Measurements from ENCODE around the gene ATP8B1.

ATP8B1 gene

DNA sequence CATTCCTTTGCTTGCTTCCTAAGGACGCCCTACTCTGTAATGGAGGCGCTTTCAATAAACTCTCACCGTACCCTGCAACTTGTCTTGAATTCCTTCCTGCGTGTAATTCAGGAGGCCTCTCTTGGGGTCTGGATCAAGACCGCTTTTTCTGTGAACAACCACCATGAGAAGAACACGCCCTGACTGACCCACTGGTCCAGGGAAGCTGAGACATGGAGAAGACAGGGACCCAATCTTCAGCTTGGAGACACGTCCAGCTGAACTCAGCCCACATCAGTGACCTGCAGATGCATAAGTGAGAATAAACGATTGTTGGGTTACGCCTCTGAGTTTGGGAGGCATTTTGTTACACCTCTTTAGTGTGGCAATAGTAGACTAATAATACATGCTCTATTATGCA, 173.7 kb downstream of the ATP8B1 start:
- Mint-ChIP-seq H3K4me1 (ENCODE audit: low read depth) (peaks cover 18% of the 10 kb centered on the region), H3K27ac (peak overlapping the region; percentile 96), H3K9me3 (no peaks in the 10 kb centered on the region), H3K4me3 (peak overlapping the region; percentile 90), H3K36me3 (ENCODE audit: low read depth) (peaks cover 18% of the 10 kb centered on the region), H3K27me3 (no peaks in the 10 kb centered on the region)
- intact Hi-C loops (cut with micrococcal nuclease) = loop anchor here (10.0 kb wide), 1 partner anchor 585 kb away; no protein-coding TSS in a partner anchor

DNA sequence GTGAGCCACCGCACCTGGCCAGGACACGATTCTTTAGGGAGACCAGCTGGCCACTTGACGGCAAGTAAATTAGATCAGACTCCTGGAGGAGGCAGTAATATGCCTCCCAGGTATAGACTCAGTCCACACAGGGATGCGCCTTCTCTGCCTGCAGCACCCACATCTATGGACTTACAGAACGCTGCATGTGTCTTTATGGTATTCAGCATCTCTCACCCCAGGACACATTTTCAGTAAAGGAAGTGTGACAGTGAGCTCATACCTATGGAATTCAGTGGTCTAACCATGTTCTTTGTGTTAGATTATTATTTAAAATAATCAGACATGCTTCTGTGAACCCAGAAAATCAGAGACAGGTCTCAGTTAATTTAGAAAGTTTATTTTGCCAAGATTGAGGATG, 175.6 kb downstream of the ATP8B1 start:
- H3K36me3 Mint-ChIP-seq (ENCODE audit: low read depth) = peaks cover 18% of the 10 kb centered on the region
- intact Hi-C loops (cut with micrococcal nuclease) = loop anchor here (10.0 kb wide), 1 partner anchor 587 kb away; no protein-coding TSS in a partner anchor
- no peak overlapping the region for H3K27ac Mint-ChIP-seq
- H3K4me1 Mint-ChIP-seq (ENCODE audit: low read depth) = peaks cover 18% of the 10 kb centered on the region
- no peaks in the 10 kb centered on the region for H3K9me3 Mint-ChIP-seq
- H3K4me3 Mint-ChIP-seq = no peak overlapping the region
- no peaks in the 10 kb centered on the region for H3K27me3 Mint-ChIP-seq

DNA sequence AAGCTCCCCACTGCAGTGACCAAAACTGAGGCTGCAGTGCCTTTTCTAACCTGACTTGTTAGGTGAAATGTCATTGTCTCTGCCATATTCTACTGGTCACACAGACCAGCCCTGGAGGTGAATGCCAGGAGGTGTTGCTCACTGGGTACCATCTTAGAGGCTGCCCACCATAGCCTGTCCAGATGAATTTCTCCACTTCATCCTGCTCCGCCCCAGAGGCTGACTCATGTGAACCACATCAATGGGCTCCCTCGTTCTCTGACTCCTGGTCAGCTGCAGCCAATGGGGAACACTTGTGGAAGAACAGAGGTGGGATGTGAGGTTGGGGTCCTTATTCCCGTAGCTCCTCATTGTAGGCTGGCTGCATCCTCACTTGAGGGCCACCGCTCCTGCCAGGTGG, 178.1 kb downstream of the ATP8B1 start:
- peaks cover 3% of the 10 kb centered on the region for H3K4me1 Mint-ChIP-seq (ENCODE audit: low read depth)
- H3K36me3 Mint-ChIP-seq (ENCODE audit: low read depth) = peaks cover 11% of the 10 kb centered on the region
- H3K27me3 Mint-ChIP-seq = no peaks in the 10 kb centered on the region
- intact Hi-C loops (cut with micrococcal nuclease) = loop anchor here (10.0 kb wide), 1 partner anchor 590 kb away; no protein-coding TSS in a partner anchor
- H3K9me3 Mint-ChIP-seq = no peaks in the 10 kb centered on the region
- H3K4me3 Mint-ChIP-seq = no peak overlapping the region
- no peak overlapping the region for H3K27ac Mint-ChIP-seq

DNA sequence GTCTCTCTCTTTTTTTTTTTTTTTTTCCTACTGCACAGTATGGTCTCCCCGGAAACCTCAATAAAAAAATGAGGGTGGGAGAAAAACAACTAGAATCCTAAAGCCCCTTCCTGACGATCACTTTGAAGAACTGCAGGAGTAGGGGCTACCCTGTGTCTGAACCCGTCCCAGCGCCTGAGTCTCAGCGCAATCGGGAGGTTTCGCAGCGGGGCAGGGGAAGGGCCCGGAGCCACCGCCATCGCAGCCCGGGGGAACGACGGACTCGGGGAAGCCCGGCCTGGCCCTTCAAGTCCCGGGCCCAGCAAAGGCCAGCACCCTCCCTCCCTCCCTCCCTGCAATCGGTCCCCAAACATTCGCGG, 181.9 kb downstream of the ATP8B1 start:
- H3K9me3 Mint-ChIP-seq = no peaks in the 10 kb centered on the region
- peak overlapping the region; percentile 98 for H3K27ac Mint-ChIP-seq
- no peaks in the 10 kb centered on the region for H3K27me3 Mint-ChIP-seq
- H3K4me1 Mint-ChIP-seq (ENCODE audit: low read depth) = peaks cover 13% of the 10 kb centered on the region
- intact Hi-C loops (cut with micrococcal nuclease) = loop anchor here (1.0 to 10.0 kb wide), 3 partner anchors 9 to 594 kb away; partner anchors contain the start of gene FECH
- H3K36me3 Mint-ChIP-seq (ENCODE audit: low read depth) = peaks cover 40% of the 10 kb centered on the region
- H3K4me3 Mint-ChIP-seq = peak overlapping the region; percentile 97

DNA sequence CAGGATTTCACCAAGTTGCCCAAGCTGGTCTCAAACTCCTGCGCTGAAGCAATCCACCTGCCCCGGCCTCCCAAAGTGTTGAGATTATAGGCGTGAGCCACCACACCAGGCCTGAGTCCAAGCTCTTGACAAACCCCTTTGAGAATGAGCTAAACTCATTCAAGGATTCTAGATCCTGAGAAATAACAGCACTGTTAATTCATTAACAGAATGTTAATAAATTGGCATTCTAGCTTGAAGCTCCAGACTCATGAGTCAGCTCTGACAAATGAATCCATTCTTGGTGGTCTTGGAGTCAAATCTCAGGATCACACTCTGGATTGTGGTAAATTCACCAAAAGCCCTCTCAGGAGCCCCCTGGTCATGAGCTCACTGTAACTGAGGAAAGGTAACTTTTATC, 183.2 kb downstream of the ATP8B1 start:
- H3K4me3 Mint-ChIP-seq = no peak overlapping the region
- H3K27ac Mint-ChIP-seq = no peak overlapping the region
- H3K27me3 Mint-ChIP-seq = no peaks in the 10 kb centered on the region
- peaks cover 13% of the 10 kb centered on the region for H3K4me1 Mint-ChIP-seq (ENCODE audit: low read depth)
- intact Hi-C loops (cut with micrococcal nuclease) = loop anchor here (2.0 to 10.0 kb wide), 2 partner anchors 33 to 595 kb away; partner anchors contain the start of gene FECH
- H3K36me3 Mint-ChIP-seq (ENCODE audit: low read depth) = peaks cover 54% of the 10 kb centered on the region
- no peaks in the 10 kb centered on the region for H3K9me3 Mint-ChIP-seq

DNA sequence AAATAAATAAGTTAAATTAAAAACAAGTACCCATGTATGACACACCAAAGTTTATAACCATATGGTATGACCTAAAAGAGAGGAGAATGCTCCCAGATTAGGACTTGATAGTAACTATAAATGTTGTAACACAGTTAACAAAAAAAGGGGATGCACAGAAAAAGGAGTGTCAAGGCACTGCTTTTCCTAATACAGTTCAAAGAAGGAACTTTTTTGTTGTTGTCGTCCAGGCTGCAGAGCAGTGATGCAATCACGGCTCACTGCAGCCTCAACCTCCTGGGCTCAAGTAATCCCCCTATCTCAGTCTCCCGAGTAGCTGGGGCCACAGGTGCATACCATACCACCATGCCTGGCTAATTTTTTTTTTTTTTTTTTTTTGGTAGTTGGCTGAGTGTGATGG, 184.2 kb downstream of the ATP8B1 start:
- no peaks in the 10 kb centered on the region for H3K27me3 Mint-ChIP-seq
- peaks cover 13% of the 10 kb centered on the region for H3K4me1 Mint-ChIP-seq (ENCODE audit: low read depth)
- peaks cover 63% of the 10 kb centered on the region for H3K36me3 Mint-ChIP-seq (ENCODE audit: low read depth)
- intact Hi-C loops (cut with micrococcal nuclease) = no loop called here
- H3K27ac Mint-ChIP-seq = no peak overlapping the region
- no peaks in the 10 kb centered on the region for H3K9me3 Mint-ChIP-seq
- no peak overlapping the region for H3K4me3 Mint-ChIP-seq

DNA sequence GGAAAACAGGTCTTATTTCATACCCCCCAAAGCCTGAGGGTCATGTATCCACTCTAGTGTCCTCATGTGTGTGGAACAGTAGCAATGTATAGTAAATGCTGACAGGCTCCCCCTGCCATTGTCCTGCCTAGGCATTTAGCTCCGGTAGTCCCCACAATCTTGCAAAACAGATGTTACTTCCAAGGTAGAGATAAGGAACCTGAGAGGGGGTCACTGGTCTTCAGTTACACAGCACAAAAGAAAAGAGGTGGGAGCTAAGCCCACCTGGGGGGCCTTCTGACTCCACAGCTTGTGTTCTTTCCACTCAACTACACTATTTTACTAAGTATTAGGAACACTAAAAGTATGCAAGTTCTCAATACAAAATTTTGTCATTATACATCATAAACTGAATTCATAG, 199.2 kb downstream of the ATP8B1 start:
- no peak overlapping the region for H3K4me3 Mint-ChIP-seq
- H3K4me1 Mint-ChIP-seq (ENCODE audit: low read depth) = no peaks in the 10 kb centered on the region
- H3K9me3 Mint-ChIP-seq = no peaks in the 10 kb centered on the region
- H3K36me3 Mint-ChIP-seq (ENCODE audit: low read depth) = peaks cover 95% of the 10 kb centered on the region
- no peak overlapping the region for H3K27ac Mint-ChIP-seq
- no peaks in the 10 kb centered on the region for H3K27me3 Mint-ChIP-seq
- intact Hi-C loops (cut with micrococcal nuclease) = no loop called here
